Brain microvascular endothelial cell (primary cell): Measurements from ENCODE around the gene ZNF77.
A peak's percentile ranks its signal among the peaks of the same experiment; 100 is the strongest.
"Not testable (repeated sequence)": the region's sequence is repeated elsewhere in the genome, so short reads cannot be mapped to it uniquely, and the experiment has no call there.

Experiments
- DNase-seq: peaks from one replicate; pipeline ENCODE4 v3.0.0-alpha.2; 2020
- H3K27ac ChIP-seq: fragments of 250-450 bp; sonication (Bioruptor Pico); 2 replicates; pipeline ENCODE4 v1.5.1; 2020; ENCODE audit warnings: mild to moderate bottlenecking, moderate library complexity
- H3K27me3 ChIP-seq: fragments of 250-450 bp; sonication (Bioruptor Pico); replicated peaks from 2 replicates; pipeline ENCODE4 v1.5.1; 2020; ENCODE audit warnings: mild to moderate bottlenecking
- H3K36me3 ChIP-seq: fragments of 250-450 bp; sonication (Bioruptor Pico); replicated peaks from 2 replicates; pipeline ENCODE4 v1.5.1; 2020; ENCODE audit warnings: mild to moderate bottlenecking
- H3K4me3 ChIP-seq: 2 replicates; pipeline ENCODE4 v1.5.1; 2011; ENCODE audit warnings: low read depth, mild to moderate bottlenecking, control low read depth, low read length, moderate library complexity
- in situ Hi-C: cut with HindIII; loops from 2 replicates; pipeline ENCODE4 v1.10.0; 2017; ENCODE audit warnings: low sequenced_read_pairs, low pct_ligation_motif_present
- TF ChIP-seq, protein P1 (sequence below): IDR thresholded peaks from 2 replicates; pipeline ENCODE4 v1.5.1; 2011; ENCODE audit warnings: low read depth, mild to moderate bottlenecking, moderate library complexity, low read length, control low read depth, inconsistent platforms; ENCODE audit errors: missing control alignments

ZNF77 gene

GRCh38 chr19:2896694-2897093, 48.1 kb downstream of the ZNF77 start:
- Histone ChIP-seq H3K27me3 (no peaks in the 10 kb centered on the region), H3K36me3 (no peaks in the 10 kb centered on the region), H3K4me3 (no peak overlapping the region), H3K27ac (no peak overlapping the region)
- in situ Hi-C loops = no loop called here
- TF ChIP-seq, protein P1, sequence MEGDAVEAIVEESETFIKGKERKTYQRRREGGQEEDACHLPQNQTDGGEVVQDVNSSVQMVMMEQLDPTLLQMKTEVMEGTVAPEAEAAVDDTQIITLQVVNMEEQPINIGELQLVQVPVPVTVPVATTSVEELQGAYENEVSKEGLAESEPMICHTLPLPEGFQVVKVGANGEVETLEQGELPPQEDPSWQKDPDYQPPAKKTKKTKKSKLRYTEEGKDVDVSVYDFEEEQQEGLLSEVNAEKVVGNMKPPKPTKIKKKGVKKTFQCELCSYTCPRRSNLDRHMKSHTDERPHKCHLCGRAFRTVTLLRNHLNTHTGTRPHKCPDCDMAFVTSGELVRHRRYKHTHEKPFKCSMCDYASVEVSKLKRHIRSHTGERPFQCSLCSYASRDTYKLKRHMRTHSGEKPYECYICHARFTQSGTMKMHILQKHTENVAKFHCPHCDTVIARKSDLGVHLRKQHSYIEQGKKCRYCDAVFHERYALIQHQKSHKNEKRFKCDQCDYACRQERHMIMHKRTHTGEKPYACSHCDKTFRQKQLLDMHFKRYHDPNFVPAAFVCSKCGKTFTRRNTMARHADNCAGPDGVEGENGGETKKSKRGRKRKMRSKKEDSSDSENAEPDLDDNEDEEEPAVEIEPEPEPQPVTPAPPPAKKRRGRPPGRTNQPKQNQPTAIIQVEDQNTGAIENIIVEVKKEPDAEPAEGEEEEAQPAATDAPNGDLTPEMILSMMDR = no peak
- no peak for DNase-seq

DNA sequence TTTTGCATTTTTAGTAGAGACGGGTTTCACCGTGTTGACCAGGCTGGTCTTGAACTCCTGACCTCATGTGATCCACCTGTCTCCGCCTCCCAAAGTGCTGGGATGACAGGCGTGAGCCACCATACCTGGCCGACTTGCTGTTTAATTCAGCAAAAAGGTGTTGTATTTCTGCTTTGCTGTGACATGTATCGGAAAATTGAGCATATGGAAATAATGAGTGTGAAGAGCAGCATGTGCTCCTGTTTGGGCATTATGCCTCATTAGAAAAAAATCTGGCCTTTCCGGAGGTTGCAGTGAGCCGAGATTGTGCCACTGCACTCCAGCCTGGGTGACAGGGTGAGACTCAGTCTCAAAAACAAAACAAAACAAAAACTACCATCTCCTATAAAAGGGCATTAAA, 54.2 kb downstream of the ZNF77 start:
- H3K27me3 ChIP-seq, H3K27ac ChIP-seq, in situ Hi-C loops, H3K36me3 ChIP-seq, DNase-seq, H3K4me3 ChIP-seq: not testable (repeated sequence)

GRCh38 chr19:2888731-2889224, 56.0 kb downstream of the ZNF77 start:
- TF ChIP-seq, protein P1 = no peak
- no peak overlapping the region for H3K27ac ChIP-seq
- H3K36me3 ChIP-seq = no peaks in the 10 kb centered on the region
- in situ Hi-C loops = no loop called here
- H3K27me3 ChIP-seq = no peaks in the 10 kb centered on the region
- DNase-seq = no peak
- H3K4me3 ChIP-seq = no peak overlapping the region

GRCh38 chr19:2887391-2887914, 57.3 kb downstream of the ZNF77 start:
- Histone ChIP-seq H3K27ac (no peak overlapping the region), H3K4me3 (no peak overlapping the region), H3K27me3 (no peaks in the 10 kb centered on the region), H3K36me3 (no peaks in the 10 kb centered on the region)
- TF ChIP-seq, protein P1 = peak; percentile 61
- DNase-seq = peak; percentile 29
- in situ Hi-C loops = no loop called here

DNA sequence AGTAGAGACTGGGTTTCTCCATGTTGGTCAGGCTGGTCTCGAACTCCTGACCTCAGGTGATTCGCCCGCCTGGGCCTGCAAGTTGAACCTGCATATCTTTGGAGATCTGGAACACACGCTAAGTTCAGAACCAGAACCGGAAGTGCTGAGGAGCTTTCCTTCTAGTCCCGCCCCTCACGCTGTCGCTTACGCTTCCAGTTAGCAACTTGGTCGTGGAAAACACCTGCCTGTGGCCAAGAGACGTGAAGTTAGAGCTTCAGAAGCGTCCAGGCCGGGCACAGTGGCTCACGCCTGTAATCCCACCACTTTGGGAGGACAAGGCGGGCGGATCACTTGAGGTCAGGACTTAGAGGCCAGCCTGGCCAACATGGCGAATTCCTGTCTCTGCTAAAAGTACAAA, 59.0 kb downstream of the ZNF77 start:
- TF ChIP-seq, protein P1 = no peak
- Histone ChIP-seq H3K4me3 (no peak overlapping the region), H3K27ac (no peak overlapping the region), H3K36me3 (no peaks in the 10 kb centered on the region), H3K27me3 (no peaks in the 10 kb centered on the region)
- no peak for DNase-seq
- in situ Hi-C loops = no loop called here

GRCh38 chr19:2883686-2884439, 60.9 kb downstream of the ZNF77 start:
- TF ChIP-seq, protein P1 = no peak
- Histone ChIP-seq H3K4me3 (no peak overlapping the region), H3K36me3 (no peaks in the 10 kb centered on the region), H3K27me3 (no peaks in the 10 kb centered on the region), H3K27ac (no peak overlapping the region)
- in situ Hi-C loops = no loop called here
- no peak for DNase-seq
